Non-pigmented ciliary epithelial cell (primary cell): ENCODE results near the gene METTL1.
"Not testable (repeated sequence)": the region's sequence is repeated elsewhere in the genome, so short reads cannot be mapped to it uniquely, and the experiment has no call there.

Experiments used
- DNase-seq: peaks from one replicate; pipeline ENCODE4 v3.0.0-alpha.2; 2010; ENCODE audit warnings: low read depth

The METTL1 gene

DNA sequence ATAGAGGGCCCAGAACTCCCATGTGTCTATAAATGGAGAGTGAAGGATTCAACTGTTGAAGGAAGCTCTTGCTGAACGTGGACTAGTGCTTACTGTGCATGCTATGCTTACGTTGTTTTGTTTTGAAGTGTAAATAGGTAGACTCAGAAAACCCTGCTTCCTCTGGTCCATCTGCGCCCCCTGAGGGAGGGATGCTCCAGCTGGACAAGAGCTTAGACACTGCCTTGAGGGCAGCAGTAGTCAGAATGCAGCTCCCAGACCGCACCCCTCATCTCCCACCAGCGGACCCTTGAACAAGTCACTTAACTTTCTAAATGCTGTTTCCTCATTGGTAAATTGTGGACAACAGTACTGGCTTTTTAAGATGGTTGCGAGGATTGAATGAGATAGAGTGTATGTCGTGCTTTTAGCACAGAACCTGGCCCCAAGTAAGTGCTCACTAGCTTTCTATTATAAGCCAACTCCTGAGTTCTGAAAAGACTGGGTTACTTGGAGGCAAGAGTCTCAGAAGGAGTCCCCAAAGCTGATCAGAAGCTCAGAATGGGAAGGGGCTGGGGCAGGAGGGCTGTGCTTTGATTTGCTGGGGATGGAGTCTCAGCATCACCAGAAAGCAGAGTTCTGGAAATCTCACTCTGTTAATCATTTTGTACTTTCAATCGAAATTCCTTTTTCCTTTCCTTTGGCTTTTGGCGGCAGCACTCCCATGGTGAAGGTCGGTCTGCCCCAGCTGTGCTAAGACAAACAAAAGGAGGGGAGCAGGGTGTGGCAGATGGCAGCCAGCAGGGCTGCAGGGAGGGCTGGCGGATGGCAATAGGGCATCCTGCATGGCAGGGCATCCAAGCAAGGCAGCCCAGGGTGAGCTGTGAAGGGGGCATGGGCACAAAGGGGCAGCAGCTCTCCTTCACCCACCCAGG lies 48.9 kb downstream of the METTL1 start:
- no peak for DNase-seq

DNA sequence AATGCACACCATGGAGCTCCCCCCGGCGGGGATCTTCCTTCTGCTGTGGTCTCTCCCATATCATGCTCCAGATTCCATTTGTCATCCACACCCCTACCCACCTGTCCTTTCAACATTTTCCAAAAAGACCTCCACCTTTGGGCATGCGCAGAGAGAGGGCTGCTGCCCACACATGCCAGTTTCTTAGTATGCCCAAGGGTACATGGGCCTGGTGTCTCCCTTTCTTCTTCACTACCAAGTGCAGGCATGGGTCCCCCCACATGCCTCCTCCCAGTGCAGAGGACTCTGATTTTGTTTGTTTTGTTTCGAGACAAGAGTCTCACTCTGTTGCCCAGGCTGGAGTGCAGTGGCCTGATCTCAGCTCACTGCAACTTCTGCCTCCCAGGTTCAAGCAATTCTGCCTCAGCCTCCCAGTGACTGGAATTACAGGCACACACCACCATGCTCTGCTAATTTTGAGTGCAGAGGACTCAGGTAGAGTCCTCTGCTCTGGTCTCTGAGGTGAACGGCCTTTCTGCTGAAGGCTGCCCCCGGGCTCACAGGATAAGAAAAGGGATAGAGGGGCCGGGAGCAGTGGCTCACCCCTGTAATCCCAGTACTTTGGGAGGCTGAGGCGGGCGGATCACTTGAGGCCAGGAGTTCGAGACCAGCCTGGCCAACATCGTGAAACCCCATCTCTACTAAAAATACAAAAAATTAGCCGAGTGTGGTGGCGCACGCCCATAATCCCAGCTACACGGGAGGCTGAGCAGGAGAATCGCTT lies 49.9 kb downstream of the METTL1 start:
- DNase-seq: not testable (repeated sequence)

DNA sequence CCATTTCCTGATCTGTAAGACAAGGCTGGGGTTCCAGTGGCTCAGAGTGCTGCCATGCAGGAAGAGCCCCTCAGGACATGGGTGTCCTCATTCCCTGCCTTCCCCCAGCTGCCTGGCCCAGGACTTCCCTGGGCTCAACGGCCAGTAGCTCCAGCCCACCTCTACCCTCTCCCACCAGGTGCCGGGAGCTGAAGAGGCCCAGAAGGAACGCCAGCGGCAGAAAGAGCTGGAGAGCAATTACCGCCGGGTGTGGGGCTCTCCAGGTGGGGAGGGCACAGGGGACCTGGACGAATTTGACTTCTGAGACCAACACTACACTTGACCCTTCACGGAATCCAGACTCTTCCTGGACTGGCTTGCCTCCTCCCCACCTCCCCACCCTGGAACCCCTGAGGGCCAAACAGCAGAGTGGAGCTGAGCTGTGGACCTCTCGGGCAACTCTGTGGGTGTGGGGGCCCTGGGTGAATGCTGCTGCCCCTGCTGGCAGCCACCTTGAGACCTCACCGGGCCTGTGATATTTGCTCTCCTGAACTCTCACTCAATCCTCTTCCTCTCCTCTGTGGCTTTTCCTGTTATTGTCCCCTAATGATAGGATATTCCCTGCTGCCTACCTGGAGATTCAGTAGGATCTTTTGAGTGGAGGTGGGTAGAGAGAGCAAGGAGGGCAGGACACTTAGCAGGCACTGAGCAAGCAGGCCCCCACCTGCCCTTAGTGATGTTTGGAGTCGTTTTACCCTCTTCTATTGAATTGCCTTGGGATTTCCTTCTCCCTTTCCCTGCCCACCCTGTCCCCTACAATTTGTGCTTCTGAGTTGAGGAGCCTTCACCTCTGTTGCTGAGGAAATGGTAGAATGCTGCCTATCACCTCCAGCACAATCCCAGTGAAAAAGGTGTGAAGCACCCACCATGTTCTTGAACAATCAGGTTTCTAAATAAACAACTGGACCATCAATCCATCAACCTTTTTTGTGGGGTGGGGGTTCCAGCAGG lies 51.0 kb downstream of the METTL1 start:
- DNase-seq: no peak

DNA sequence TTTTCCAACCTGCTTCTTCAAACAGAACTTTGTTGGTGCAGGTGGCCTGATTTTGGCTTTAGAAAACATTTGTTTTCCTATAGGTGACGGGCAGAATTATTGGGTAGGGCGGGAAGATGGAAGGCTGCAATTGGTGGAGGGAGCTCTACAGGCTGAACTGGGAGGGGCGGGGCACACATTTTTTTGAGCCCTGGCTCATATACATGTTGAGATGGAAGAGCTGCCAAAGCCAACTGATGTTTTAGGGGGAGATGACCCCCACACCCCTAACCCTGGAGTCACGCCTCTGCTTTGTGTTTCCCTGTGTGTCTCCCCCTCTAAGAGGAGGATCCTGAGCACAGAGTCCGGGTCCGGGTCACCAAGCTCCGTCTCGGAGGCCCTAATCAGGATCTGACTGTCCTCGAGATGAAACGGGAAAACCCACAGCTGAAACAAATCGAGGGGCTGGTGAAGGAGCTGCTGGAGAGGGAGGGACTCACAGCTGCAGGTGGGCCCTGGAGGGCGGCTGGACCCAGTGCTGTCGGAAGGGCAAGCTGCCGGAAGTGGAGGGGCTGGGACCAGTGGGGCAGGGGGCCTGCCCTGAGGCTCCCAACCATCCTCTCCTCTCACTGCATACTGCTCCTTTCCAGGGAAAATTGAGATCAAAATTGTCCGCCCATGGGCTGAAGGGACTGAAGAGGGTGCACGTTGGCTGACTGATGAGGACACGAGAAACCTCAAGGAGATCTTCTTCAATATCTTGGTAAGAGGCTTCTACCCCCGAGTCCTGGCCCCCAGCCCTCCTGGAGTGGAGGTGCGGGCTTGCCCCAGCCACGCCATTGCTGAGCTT lies 51.9 kb downstream of the METTL1 start:
- no peak for DNase-seq

DNA sequence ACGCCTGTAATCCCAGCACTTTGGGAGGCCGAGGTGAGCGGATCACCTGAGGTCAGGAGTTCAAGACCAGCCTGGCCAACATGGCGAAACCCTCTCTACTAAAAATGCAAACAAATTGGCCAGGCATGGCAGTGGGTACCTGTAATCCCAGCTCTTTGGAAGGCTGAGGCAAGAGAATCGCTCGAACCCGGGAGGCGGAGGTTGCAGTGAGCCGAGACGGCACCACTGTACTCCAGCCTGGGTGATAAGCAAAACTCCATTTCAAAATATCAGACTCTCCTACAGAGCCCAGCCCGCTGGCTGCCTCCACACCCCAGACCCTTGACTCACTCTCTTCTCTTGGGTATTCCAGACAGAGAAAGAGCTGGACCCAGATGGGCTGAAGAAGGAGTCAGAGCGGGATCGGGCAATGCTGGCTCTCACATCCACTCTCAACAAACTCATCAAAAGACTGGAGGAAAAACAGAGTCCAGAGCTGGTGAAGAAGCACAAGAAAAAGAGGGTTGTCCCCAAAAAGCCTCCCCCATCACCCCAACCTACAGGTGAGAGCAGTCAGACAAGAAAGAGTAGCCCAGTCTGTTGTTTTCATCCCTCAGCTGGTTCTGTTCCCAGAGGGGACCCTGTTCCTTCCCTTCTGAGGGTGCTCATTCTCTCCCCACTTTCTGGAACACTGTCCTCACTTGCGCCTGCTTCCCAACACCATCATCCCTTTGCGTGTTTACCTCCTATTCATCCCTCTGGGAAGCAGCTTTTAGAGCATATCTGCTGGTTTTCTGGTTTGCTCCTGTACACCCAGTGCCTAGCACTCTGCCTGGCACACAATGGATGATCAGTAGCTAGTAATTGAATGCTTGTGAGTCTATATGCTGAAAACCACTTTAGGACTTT lies 53.0 kb downstream of the METTL1 start:
- DNase-seq: no peak
